GM18526 (cell line): ENCODE results near the gene EFNA4.

ENCODE experiments used
- POLR2A ChIP-seq: IDR thresholded peaks from 3 replicates; pipeline ENCODE4 v1.6.1; 2011; ENCODE audit not compliant: insufficient read length; ENCODE audit errors: extremely low read depth

Gene EFNA4

DNA sequence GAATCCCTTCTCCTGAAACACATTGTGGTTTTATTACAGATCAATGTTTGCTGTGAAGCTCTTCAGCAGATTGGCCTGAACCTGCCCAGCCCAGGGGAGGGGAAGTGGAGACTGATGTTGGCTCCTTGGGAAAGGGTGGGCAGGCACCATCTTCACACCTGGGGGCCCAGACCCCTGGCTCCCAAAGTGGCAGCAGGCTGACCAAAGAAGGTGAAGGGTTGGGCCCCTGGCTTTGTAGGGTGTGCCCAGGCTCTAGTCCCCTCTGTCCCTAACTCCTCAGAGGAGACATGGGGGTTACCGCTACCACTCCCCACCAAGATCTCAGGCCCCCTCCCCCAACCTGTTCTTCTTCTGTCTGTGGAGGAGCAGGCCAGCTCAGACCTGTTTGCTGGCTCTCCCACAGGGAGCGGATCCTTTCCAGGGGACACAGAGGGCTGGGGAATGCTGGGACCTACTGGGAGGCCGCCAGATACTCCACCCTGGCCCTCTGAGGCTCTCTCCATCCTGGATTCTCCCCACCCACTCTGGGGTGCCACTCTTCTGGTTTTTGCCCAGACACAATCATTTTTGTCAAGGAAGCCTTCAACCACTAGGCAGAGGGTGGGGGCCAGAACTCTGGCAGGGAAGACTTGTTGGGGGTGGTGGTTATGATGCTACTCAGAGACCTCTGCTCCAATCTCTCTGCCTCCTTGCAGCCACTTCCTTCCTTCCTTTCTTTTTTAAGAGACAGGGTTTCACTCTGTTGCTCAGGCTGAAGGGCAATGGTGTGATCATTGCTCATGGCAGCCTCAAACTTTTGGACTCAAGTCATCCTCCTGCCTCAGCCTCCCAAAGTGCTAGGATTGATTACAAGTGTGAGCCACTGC, 10.1 kb downstream of the EFNA4 start:
- TF ChIP-seq POLR2A: no peak

DNA sequence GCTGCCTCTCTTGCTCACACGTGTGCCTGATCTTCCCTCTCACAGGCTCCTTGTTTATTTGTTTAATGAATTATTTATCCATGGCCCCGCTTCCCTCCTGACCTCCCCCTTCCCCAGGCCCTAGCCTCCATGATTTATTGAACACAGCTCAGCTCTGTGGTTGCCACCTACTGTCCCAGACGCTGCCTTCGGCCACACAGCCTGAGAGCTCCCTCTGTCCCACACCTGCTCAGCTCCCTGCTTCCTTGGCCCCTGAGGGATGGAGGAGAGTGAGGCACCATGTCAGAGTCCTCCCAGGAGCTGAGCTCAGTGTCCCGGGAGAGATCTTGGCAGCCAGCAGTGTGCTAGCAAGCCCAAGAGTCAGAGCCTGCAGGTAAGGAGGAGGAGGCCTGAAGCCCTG, 12.0 kb downstream of the EFNA4 start:
- no peak for TF ChIP-seq POLR2A

- TF ChIP-seq POLR2A: no peak
These were observed 12.8 kb downstream of the EFNA4 start for GRCh38 chr1:155076371-155076770.

GRCh38 chr1:155077346-155077745, 13.8 kb downstream of the EFNA4 start:
- TF ChIP-seq POLR2A: no peak

DNA sequence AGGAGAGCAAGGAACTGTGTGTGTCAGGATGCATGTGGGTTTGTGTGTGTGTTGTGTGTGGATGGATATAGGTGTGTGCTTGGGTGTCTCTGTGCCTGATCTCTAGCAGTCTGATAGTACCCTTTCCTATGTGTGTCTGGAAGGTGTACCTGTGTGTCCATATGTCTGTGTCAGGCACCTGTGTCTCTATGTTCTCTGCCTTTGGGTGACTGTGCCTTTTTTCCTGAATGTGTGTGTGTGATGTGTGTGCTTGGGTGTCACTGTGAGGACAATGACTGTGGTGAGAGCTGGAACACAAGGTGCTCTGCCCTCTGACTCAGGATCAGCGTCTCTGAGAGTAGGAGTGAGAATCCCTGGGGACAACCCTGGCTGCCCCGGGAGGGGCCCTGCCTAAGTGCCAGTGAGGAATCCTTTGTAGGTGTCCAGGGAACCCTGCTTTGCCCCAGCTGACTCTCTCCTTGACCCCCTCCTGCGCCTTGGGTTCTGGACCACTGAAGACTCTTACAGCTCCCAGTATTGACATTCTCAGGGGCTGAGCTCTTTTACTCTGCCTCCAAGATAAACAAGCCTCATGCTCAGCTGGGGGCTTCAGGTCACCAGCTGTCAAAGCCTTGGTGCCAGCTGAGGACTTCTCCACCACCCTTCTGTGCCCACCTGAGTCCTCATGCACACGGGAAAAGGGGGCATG, 14.4 kb downstream of the EFNA4 start:
- TF ChIP-seq POLR2A: no peak

DNA sequence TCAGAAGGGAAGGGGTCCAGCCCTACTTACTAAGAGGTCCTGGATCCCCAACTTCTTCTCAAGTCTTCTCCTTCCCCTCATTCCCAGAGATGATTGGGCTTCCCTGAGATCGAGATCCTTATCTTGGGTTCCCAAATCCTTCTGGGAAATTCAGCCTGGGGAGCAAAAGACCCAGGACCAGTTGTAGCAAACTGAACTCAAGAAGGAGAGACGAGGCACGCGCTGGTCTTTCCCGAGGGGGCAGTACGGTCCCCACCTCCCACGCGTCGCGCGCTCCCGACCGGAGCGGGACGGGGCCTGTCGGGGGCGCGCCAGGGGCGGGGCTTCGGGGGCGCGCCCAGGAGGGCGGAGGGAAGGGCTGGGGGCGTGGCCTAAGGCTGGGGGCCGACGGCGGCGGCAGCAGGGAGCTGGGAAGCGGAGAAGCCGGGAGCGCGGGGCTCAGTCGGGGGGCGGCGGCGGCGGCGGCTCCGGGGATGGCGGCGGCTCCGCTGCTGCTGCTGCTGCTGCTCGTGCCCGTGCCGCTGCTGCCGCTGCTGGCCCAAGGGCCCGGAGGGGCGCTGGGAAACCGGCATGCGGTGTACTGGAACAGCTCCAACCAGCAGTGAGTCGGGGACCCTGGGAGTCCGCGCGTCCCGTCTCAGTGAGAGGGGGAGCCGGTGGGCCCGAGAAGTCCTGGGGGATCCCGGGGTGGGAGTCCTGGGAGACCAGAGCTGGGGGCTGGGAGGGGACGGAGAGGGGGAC, 15.1 kb downstream of the EFNA4 start, which contains the start of gene EFNA3:
TSS of gene EFNA3 (plus strand) at position 369 of the 741 bp plus-strand sequence. CDS start at position 474, 105 bp downstream.
- no peak for TF ChIP-seq POLR2A

GRCh38 chr1:155079210-155079486, 15.6 kb downstream of the EFNA4 start:
- no peak for TF ChIP-seq POLR2A

GRCh38 chr1:155079487-155080311, 16.2 kb downstream of the EFNA4 start:
- TF ChIP-seq POLR2A: no peak

GRCh38 chr1:155080312-155081228, 17.0 kb downstream of the EFNA4 start:
- TF ChIP-seq POLR2A: no peak

DNA sequence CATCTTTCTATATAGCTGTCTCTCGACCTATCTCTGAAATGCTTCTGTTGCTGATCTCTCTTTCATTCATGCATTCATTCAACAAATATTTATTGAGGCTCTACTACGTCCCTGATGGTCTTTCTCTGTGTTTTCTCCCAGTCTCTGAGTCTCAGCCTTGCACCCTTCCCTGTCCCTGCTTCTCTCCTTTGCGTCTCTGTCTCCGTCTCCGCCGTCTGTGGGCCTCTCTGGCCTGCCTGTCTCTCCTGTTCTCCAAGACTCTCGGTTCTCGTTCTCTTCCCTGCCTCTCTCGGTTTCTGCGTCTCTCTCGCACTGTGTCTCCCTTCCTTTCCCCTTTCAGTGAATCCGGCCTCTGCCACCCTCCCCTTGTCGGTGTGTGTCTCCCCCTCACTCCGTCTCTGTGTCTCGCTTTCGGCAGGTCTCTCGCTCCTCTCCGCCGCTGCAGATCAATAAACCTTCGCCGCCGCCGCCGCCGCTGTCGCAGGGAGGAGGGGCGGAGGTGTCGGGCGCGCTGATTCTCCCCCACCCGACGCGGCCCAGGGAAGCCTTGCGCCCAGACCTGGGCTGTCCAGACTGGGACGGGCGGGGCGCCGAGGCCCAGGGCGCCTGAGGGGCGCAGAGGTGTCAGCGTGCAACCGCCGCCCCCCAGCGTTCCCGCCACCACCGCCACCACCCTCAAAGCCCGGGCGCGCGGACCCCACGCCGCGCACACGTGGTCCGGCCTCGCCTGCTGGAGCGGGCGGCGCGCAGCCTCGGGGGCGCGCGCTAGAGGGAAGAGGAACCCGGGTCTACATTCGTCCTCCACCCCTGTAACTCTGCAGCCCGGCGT, 18.1 kb downstream of the EFNA4 start:
- TF ChIP-seq POLR2A: no peak

- no peak for TF ChIP-seq POLR2A
These were observed 18.9 kb downstream of the EFNA4 start for GRCh38 chr1:155082301-155083051.

DNA sequence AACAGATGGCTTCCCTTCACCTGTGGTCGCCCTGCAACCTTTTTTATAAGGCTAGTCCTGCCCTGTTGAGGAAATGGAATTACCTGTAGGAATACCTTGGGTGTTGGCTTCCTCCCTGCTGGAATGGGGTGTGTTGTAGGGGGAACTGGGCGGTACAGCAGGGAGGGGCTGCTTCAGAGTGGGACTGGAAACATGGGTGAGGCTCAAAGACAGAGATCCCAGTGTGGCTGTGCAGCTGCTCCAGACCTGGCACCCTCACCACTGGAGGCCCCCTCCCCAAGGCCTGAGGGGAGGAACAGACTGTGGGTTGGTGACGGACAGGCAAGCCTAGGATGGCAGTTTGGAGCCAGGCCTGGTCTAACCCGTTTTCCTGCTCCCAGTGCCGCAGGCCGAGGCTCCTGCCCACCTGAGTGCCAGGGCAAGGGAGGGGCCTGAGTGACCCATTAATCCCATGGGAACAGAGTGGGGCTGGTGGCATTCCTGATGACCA, 19.6 kb downstream of the EFNA4 start:
- no peak for TF ChIP-seq POLR2A

DNA sequence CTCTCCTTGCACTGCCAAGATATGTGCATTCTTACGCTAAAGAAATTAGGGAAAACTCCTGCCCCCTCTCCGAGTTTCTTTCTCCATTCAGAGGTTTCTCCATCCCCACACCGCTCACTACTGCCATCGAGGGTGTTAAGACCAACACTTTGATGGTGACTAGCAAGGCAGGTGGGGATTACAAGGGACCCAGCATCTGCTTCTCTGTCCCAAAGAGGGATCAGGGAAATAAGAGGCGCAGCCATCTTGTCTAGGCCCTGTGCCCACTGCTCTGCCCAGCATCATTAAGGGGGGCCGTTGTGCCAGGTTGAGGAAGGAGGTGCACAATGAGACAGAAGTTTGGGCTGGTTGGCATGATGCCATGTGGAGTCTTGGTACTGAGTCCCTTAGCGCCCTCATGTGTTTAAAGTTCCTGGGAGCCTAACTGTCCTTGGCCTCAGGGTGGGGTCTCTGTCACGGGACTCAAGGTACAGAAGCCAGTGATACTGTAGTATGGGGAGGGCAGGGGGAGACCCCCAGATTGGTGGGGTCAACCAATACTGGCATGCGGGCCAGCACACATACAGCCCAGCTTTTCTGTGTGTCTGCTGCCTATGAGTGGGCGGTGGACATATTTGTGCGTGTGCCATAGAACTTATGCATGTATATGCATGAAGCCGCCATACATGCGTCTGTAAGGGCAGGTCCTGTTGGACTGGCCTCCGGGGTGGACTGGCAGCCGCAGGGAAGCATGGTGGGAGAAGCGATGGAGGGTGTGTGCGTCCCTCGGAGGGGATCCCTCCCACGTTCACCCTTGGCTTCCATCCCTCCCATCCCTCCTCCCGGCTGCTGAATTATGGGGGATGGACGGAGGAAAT, 20.6 kb downstream of the EFNA4 start:
- TF ChIP-seq POLR2A: no peak
